Esophagus muscularis mucosa (tissue), 4 donors: ENCODE results near the gene NTSR1.

Source experiments
- CTCF ChIP-seq, 3 experiments: fragments of 200-600 bp in 2 of 3; fragments of 450-650 bp in 1 of 3; sonication (generic) in 2 of 3; IDR thresholded peaks; one replicate each; pipeline ENCODE4 v1.5.1; 2017 to 2019; ENCODE audit warnings: antibody characterized with exemption in 3 of 3, mild to moderate bottlenecking in 2 of 3, moderate library complexity in 1 of 3
- EP300 ChIP-seq: sonication (generic); formaldehyde crosslinking; IDR thresholded peaks from one replicate; pipeline ENCODE4 v1.6.1; 2017; ENCODE audit warnings: antibody characterized with exemption
- POLR2A ChIP-seq: fragments of 450-650 bp; IDR thresholded peaks from one replicate; pipeline ENCODE4 v1.6.1; 2017; ENCODE audit warnings: antibody characterized with exemption, moderate library complexity, mild to moderate bottlenecking, low read depth
- POLR2AphosphoS5 ChIP-seq, 2 donors: sonication (generic); formaldehyde crosslinking; IDR thresholded peaks; one replicate each; pipeline ENCODE4 v1.6.1; 2017; ENCODE audit warnings: antibody characterized with exemption in 2 of 2

GRCh38 chr20:62792940-62793756 lies 84.5 kb downstream of the NTSR1 start:
- no peak for TF ChIP-seq CTCF (IDR thresholded peaks at IDR 0.05)
- TF ChIP-seq POLR2AphosphoS5 (IDR thresholded peaks at IDR 0.05) = no peak
- TF ChIP-seq POLR2A = no peak
- TF ChIP-seq EP300 = no peak
